ENCODE results near the gene PROK1. TPM values are rescaled to one million over a fixed set of nuclear protein-coding genes. Genes with fewer than 3 reads are reported as not detected.

The PROK1 gene
- total RNA-seq, 1 experiment from 2014 or later = 0.22 TPM

- no peak for DNase-seq (ENCODE audit: low read depth, low spot score)
- Histone ChIP-seq H2AFZ (ENCODE audit: low read depth, low read length, poor library complexity, severe bottlenecking) (no peak overlapping the region), H3K9me2 (ENCODE audit: insufficient read depth) (no peaks in the 10 kb centered on the region), H3K4me3 (replicated peaks in 1 of 2; ENCODE audit: low read depth in 1 of 2, low read length in 2 of 2) (no peak overlapping the region), H3K79me2 (ENCODE audit: insufficient read depth, low read length) (no peaks in the 10 kb centered on the region), H4K20me1 (ENCODE audit: insufficient read depth) (no peaks in the 10 kb centered on the region), H3K4me1 (ENCODE audit: control insufficient read depth in 1 of 2, insufficient read depth in 2 of 2, low read length in 2 of 2) (no peaks in the 10 kb centered on the region), H3K36me3 (ENCODE audit: control insufficient read depth in 1 of 2, insufficient read depth in 2 of 2, low read length in 2 of 2) (no peaks in the 10 kb centered on the region), H3K27ac (ENCODE audit: low read depth, low read length) (no peak overlapping the region), H3K9ac (ENCODE audit: low read length) (no peak overlapping the region), H3K9me3 (ENCODE audit: control insufficient read depth in 1 of 2, insufficient read depth in 1 of 2, low read depth in 1 of 2, low read length in 2 of 2) (no peaks in the 10 kb centered on the region), H3K4me2 (ENCODE audit: low read length) (no peak overlapping the region), H3K27me3 (ENCODE audit: insufficient read depth, low read length) (peaks cover 32% of the 10 kb centered on the region)
- no peak for ATAC-seq
- ChIA-PET CTCF (interaction anchor here (0.6 to 1.2 kb wide), 4 partner anchors 9 to 246 kb away, joined by 3 to 4 read pairs (median 3); no protein-coding TSS in a partner anchor), POLR2A (no interaction called here), RAD21 (ENCODE audit: low non-redundant PET in 1 of 2, low total read pairs in 2 of 2, uncharacterized antibody in 2 of 2, unreplicated experiment in 2 of 2) (interaction anchor here in 1 of 2 experiments (1.3 kb wide), 1 partner anchor 41 kb away, joined by 4 read pairs; no protein-coding TSS in a partner anchor)
- no TSS peak for BruUV-seq (replicated peaks)
- no peak for TF ChIP-seq YY1 (IDR thresholded peaks at IDR 0.05; ENCODE audit: extremely low read depth, insufficient replicate concordance, low read depth, low read length)
- no peak for TF ChIP-seq EGR1 (IDR thresholded peaks at IDR 0.05; ENCODE audit: low read depth)
- no peak for TF ChIP-seq JUND (IDR thresholded peaks at IDR 0.05)
- no peak for TF ChIP-seq CTCF (IDR thresholded peaks at IDR 0.05 in 2 of 3, conservative IDR thresholded peaks at IDR 0.05 in 1 of 3; ENCODE audit: borderline replicate concordance in 1 of 3, insufficient read depth in 1 of 3, low read depth in 2 of 3, low read length in 2 of 3)
- no peak for TF ChIP-seq ZFX (IDR thresholded peaks at IDR 0.05)
- no peak for TF ChIP-seq TCF7L2 (IDR thresholded peaks at IDR 0.05; ENCODE audit: borderline replicate concordance, extremely low read depth, insufficient read depth, insufficient read length)
- TF ChIP-seq SIN3A (IDR thresholded peaks at IDR 0.05; ENCODE audit: low read depth) = no peak
- no peak for TF ChIP-seq POLR2AphosphoS5 (IDR thresholded peaks at IDR 0.05; ENCODE audit: low read depth, low read length)
- TF ChIP-seq MAX (IDR thresholded peaks at IDR 0.05) = no peak
- no peak for TF ChIP-seq ATF3 (IDR thresholded peaks at IDR 0.05)
- no peak for TF ChIP-seq EZH2 (IDR thresholded peaks at IDR 0.05)
- no peak for TF ChIP-seq SRF (IDR thresholded peaks at IDR 0.05; ENCODE audit: low read depth)
- no peak for TF ChIP-seq ZBTB33 (IDR thresholded peaks at IDR 0.05; ENCODE audit: extremely low read depth, insufficient replicate concordance, low read length)
- TF ChIP-seq CBX3 (IDR thresholded peaks at IDR 0.05; ENCODE audit: low read depth) = no peak
- no peak for TF ChIP-seq ELF1 (IDR thresholded peaks at IDR 0.05; ENCODE audit: borderline replicate concordance, low read depth)
- TF ChIP-seq ZNF274 (IDR thresholded peaks at IDR 0.05; ENCODE audit: low read depth, low read length) = no peak
- intact Hi-C loops (cut with micrococcal nuclease) = no loop called here
These were observed 2.9 kb downstream of the PROK1 start for GRCh38 chr1:110453829-110454228.

Data from HCT116 (cell line).